ENCODE results near the gene CEP112.
"Not testable (repeated sequence)": the region's sequence is repeated elsewhere in the genome, so short reads cannot be mapped to it uniquely, and the experiment has no call there.

The CEP112 gene

DNA sequence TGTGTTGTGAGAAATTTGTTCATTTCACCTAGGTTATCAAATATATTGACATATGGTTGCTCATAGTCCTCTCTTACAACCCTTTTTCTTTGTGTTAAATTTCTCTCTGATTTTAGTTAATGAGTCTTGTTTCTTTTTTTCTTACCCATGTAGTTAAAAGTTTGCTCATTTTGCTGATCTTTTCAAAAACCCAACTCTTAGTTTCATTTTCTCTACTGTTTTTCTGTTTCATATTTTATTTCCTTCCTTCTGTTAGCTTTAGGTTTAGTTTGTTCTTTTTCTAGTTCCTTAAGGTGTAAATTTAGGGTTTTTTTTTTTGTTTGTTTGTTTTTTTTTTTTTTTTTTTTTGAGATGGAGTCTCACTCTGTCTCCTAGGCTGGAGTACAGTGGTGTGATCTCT, 42.4 kb downstream of the CEP112 start:
- DNase-seq, result no peak

DNA sequence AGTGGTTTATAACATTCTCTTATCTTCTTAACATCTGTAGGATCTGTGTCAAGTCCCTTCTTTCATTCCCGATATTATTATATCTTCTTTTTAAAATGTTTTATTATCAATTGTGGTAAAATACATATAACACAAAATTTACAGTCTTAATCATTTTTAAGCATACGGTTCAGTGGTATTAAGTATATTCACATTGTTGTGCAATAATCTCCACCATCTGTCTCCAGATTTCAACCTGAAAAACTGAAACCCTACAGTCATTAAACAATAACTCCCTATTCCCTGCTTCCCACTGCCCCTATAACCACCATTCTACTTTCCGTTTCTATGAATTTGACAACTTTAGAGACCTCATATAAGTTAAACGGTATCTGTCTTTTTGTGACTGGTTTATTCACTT, 45.5 kb downstream of the CEP112 start:
- DNase-seq, result no peak

DNA sequence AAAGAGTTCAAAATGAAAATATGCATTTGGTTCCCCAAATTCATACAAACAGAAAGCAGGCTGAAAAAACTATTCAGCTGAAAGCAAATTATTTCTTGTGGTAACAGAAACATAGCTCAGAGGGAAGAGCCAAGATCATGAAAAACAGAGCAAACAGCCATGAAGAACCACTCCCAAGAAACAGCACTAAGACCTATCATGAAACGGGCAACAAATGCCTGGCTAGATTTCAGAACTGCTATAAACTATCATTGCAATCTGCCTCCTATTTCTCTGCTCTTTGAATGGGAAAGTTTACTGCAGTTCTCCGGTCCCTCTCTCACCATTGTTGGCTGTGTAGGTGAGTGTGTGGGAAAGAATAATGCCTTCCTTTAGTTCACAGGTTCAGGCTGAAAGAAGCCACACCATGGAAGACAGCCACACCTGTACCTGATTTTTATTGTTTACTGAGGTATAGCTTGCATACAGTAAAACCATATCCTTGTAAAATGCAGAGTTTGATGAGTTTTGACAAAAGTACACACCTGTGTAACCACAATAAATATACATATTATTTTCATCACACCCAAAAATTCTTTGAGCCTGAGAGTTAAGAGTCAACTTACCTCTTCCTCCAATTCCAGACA, 48.2 kb downstream of the CEP112 start:
- DNase-seq, result no peak

DNA sequence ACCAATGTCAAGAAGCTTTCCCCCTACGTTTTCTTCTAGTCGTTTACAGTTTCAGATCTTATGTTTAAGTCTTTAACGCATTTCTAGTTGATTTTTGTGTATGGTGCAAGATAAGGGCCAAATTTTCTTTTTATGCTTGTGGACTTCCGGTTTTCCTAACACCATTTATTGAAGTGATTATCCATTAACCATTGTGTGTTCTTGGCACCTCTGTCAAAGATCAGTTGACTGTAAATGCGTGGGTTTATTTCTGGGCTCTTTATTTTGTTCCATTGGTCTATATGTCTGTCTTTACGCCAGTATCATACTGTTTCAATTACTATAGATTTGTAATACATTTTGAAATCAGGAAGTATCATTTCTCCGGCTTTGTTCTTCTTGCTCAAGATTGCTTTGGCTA, 49.5 kb downstream of the CEP112 start:
- no peak for DNase-seq

DNA sequence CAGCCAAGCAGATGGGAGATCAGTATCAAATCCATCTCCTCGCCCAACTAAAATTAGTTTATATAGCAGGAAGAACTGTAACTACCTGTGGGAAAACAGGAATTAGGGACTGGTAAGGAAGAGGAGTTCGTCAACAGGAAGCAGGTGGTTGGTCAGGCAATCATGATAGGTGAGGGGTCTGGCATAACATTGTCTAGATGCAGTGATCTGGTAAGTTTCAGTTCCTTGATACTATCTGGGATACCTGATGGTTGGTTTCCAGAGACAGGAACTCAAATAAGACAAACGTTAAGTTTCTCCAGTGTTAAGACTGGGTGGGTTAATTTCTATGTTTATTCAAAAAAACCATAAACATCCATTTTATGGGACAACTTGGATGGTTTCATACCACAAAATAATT, 53.8 kb downstream of the CEP112 start:
- DNase-seq, result no peak

DNA sequence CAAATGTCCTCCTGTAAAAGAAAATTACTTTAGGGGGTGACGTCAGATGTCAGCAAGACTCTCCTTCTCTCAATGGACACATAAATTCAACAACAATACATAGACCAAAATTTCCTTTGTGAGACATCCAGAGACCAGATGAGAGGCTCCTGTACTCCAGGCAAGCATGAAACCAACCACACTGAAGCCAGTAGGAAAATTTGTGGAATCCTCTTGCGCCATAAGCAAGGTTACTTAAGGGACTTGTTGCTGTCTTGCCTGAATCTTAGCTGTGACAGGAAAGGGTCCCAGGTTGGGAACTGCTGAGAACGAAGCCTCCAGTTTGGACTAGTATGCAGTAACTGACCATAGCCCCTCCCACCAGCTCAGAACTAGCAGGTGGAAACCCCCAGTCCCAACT, 56.0 kb downstream of the CEP112 start:
- no peak for DNase-seq

DNA sequence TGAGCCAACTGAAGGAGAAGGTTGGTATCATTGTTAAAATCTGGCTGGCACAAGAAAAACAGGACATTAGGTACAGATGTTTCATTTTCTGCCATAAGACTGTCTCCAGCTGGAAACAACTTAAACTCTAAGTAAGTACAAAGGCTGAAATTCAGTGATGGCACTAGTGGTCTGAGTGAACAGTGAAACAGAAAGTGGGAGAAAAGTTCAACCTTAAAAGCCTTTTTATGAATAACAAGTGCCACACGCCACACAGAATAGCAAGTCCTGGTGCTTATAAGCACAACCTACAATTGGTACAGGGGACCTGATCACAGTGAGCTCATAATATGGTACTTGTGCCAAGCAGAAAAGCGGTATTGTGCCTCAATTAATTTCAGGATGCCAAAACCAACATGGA, 56.7 kb downstream of the CEP112 start:
- DNase-seq, result no peak

DNA sequence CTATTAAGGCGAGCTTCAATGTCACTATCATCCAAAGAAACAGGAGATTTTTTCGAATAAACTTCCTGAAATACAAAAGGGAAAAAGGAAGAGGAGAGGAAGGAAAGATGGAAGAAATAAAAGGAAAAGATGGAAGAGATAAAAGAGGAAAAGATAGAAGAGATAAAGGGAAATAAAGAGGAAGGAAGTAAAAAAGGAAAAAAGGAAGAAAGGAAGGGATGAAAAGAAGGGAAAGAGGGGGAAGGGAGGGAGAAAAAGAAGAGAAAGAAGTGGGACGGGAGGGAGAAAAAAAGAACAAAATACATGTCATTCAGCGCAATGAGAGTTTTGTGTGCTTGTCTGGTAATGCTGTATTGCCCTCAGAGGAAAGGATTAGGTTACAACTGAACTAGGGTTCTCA, 62.2 kb downstream of the CEP112 start:
- no peak for DNase-seq

DNA sequence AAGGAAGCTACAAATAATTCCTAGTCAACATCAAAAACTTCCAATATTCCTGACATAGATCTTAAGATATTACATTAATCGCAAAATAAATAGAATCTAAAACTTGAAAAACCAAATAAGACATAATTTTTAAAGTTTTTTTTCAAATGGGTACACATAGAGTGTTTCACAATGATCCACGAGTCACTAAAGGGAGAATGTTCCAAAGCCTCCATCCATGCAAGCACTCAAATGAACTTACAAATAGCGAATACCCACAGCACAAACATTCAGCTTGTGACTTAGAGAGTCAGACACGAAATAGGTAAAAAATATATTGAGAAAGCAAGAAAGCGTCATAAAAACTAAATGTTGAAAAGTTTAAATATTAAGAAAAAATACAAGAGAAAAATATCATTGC, 65.7 kb downstream of the CEP112 start:
- no peak for DNase-seq

DNA sequence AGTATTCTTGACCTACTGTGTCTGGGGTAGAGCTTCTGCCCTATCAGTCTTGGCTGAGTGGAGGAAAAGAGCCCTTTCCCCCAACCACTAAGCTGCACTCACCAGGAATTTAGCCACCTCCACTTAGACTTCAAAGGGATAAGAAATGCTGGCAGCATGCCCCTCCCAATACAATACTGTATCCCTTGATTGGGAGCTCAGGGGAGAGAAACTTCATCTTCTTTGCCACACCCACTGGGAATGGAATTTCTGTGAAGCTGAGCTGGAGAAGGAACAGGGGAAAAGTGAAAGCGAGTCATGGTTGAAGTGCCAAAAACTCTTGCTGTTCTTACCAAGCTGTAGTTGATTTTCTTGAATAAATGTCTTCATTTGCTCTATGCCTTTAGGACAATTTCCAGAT, 68.8 kb downstream of the CEP112 start:
- DNase-seq, result no peak

DNA sequence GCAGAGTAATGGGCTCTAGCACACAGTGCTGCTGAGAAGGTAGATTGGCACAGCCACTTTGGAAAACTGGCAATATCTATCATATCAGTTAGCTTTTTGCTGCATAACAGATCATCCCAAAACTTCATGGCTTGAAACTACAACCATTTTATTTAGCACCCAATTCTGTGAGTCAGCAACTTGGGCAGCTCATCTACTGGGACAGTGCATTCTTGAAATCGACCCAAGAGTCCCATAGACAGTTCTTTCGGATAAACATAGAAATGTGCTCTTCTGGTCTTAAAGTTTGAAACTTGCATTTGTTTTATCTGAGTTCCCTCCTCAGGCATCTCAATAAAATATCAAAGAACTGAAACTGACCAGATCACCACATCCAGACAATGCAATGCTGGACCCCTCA, 76.7 kb downstream of the CEP112 start:
- no peak for DNase-seq

DNA sequence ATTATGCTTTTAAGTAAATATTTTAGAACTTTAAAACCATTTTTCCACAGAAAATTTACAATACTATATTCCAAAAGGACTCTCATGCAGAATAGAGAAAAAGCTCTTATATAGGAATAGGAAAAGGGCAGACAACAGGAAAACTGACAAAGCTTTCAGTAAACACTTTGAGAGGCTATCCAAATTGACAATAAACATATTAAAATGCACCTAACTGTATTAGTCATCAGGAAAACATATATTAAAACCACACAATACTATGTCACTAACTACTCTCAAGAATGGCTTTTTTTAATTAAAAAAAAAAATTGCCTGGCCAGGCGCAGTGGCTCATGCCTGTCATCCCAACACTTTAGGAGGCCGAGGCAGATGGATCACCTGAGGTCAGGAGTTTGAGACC, 77.3 kb downstream of the CEP112 start:
- DNase-seq, result no peak

DNA sequence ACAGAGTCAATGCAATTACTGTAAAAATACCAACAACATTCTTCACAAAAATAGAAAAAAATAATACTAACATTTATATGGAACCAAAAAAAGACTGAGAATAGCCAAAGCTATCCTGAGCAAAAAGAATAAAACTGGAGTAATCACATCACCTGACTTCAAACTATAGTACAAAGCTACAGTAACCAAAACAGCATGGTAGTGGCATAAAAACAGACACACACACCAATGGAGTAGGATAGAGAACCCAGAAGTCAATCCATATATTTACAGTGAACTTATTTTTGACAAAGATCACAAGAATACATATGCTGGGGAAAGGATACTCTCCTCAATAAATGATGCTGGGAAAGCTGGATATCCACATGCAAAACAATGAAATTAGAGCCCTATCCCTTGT, 84.2 kb downstream of the CEP112 start:
- no peak for DNase-seq

DNA sequence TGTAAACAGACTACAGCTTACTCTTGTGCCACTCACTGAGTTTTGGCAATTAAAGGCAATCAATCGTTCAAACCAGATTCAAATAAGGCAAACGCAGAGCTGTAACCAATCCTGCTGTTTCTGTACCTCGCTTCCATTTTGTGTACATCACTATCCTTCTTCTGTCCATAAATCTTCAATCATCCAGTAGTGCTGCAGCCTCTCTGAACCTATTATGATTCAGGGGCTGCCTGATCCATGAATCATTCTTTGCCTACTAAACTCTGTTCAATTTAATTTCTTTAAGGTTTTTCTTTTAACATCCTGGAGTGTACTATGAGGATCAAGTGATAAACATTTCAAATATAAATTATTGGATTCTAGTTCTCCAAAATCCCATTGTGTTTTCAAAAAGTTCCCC, 93.9 kb downstream of the CEP112 start:
- no peak for DNase-seq

DNA sequence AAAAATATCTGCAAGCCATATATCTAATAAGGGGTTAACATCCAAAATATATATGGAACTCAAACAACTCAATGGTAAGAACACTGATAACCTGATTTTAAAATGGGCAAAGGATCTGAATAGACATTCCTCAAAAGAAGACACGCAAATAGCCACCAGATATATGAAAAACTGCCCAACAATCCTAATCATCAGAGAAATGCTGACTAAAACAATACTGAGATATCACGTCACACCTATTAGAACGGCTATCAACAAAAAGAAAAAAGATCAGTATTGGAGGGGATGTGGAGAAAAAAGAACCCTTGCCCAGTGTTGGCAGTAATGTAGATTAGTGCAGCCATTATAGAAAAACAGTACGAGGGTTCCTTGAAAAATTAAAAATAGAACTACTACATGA, 97.2 kb downstream of the CEP112 start:
- DNase-seq, result no peak

DNA sequence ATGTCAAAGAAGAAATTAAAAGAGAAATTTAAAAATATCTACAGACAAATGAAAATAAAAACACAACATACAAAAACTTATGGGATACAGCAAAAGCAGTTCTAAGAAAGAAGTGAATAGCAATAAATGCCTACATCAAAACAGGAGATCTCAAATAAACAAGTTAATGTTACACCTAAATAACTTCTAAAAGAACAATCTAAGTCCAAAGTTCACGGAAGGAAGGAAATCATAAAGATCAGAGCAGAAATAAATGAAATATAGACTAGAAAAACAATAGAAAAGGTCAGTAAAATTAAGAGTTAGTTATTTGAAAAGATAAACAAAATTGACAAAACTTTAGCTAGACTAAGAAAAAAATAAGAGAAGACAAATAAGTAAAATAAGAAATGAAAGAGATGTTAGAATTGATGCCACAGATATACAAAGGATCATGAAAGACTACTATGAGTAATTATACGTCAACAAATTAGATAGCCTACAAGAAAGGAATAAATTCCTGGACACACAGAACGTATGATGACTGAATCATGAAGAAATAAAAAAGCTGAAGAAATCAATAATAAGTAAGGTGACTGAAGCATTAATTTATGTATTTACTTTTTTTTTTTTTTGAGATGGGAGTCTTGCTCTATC, 100.4 kb downstream of the CEP112 start:
- DNase-seq, result no peak

DNA sequence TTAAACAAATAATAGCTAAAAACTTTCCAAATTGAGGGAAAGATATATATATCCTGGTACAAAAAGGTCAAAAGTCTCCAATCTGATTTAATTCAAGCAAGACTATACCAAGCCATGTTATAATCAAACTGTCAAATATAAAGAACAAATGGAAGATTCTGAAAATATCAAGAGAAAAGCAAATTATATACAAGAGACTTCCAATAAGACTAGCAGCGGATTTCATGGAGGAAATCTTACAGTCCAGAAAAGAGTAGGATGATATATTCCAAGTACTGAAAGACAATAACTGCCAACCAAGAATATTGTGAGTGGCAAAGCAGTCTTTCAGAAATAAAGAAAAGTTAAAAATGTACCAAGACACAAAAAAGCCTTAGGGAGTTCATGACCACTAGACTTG, 102.2 kb downstream of the CEP112 start:
- DNase-seq, result no peak

DNA sequence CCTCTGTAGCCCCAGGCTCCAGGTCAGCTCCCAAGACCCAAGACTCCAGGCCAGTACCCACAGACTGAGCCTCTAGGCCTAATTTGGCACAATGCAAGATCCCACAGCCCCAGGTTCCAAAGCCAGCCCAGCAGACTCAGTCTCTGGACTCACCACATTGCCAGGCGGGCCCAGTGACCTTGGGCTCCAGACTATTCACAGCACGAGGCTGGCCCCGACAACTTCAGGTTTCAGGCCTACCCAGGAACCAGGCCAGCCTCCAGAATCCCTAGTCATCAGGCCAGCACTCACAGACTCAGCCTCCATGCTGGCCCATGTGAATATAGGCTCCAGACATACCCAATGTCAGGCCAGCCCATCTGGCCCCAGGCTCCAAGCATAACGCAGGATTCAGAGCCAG, 103.8 kb downstream of the CEP112 start:
- DNase-seq, result no peak

DNA sequence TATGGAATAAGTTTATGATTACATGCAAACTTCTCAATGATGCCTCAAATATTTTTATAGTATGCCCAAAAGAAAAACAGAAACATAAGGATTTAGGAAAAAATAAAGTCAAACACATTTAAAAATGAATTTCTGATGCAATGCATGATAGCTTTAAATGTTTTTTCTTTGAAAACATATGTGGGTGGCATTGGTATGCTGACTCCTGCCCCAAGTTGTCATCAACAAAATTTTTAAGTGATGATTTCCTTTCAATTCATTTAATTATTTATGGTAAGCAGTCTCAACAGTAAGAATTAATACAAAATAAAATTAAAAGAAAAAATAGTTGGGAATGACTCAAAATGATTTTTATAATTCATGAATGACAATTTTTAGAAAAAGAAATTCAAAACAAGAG, 104.9 kb downstream of the CEP112 start:
- no peak for DNase-seq

DNA sequence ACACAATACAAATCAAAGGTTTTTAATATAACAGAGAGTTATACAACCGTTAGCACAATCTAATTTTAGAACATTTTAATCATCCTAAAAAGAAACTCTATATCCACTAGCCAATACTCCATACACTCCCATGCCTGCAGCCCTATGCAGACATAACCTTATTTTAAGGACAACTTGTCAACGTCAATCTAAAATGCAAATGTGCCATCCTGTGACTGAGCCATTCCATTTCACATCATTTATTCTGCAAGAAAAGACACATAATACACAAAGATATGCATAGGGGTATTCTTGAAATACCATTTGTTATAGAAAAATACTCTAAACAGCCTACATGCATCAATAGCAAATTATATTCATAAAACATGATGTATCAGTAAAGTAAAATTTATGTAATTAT, 106.7 kb downstream of the CEP112 start:
- no peak for DNase-seq

DNA sequence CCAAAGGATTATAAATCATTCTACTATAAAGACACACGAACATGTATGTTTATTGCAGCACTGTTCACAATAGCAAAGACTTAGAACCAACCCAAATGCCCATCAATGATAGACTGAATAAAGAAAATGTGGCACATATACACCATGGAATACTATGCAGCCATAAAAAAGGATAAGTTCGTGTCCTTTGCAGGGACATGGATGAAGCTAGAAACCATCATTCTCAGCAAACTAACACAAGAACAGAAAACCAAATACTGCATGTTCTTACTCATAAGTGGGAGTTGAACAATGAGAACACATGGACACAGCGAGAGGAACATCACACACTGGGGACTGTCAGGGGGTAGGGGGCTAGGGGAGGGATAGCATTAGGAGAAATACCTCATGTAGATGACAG, 111.3 kb downstream of the CEP112 start:
- DNase-seq, result not testable (repeated sequence)

DNA sequence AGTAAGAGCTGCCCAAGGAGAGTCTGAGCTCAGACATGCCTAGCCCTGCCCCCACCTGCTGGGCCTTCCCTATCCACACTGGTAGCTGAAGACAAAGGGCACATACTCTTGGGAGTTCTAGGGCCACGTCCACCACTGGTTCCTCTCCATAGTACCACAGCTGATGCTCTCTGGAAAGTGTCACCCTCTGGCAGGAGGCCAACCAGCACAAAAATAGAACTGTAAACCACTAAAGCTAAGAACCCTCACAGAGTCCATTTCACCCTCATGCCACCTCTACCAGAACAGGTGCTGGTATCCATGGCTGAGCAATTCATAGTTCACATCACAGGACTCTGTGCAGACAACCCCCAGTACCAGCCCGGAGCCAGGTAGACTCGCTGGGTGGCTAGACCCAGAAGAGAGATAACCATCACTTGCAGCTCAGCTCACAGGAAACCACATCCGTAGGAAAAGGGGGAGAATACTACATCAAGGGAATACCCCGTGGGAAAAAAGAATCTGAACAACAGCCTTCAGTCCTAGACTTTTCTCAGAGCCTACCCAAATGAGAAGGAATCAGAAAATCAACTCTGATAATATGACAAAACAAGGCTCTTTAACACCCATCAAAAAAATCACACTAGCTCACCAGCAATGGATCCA, 115.3 kb downstream of the CEP112 start:
- no peak for DNase-seq

DNA sequence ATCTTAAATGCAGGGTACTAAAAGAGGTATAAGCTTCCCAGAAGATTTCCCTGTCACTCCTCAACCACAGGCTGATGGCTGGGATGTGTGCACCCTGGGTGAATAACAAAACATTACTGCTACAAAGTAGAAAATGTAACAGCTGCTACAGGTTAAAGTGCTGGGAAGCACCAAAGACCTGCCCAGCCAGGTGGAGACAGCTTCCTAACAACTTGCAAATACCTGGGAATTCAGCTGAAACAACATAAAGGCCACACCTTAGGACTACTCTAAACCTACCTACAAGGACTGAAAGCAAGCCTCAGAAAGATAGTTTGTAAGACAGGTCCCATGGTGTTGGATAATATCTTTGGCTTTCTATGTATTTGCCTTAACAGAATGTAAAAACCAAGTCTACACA, 118.5 kb downstream of the CEP112 start:
- DNase-seq, result no peak

DNA sequence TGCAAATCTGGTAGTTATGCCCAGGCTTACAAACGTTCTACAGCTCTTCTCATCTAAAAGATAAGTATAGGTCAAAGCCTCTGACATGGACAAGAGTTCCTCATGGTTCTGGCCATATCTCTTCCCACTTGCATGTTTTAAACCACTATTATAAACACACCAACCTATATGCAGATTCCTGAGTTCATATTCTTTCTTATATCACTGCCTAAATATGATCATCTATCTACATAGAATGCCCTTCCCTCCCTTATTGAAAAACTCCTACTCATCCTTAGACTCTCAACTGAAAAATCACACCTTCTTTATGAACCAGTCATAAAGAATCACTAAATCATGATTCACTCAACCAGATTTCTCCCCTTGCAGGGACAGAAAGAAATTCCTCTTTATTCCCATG, 128.2 kb downstream of the CEP112 start:
- no peak for DNase-seq

DNA sequence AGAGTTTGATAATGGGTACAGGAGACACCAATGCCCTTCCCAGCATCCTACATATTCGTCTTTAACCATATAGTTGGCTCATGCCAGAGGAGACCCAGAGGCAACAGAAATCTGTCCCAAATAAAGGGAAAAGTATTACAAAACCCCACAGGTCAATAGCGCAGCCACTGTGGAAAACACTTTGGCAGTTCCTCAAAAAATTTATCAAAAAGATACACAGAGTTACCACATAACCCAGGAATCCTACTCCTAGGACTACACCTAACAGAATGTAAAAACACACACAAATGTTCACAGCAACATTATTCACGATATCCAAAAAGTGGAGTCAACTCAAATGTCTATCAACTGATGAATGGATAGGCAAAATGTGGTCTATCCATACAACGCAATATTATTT, 135.8 kb downstream of the CEP112 start:
- DNase-seq, result no peak
